ENCODE results near the gene ZNF638. TPM values are rescaled to one million over a fixed set of nuclear protein-coding genes. Genes with fewer than 3 reads are reported as not detected.

ZNF638 gene
- total RNA-seq, 2 donors from 2014 or later: 73.9 to 77.9 TPM

DNA sequence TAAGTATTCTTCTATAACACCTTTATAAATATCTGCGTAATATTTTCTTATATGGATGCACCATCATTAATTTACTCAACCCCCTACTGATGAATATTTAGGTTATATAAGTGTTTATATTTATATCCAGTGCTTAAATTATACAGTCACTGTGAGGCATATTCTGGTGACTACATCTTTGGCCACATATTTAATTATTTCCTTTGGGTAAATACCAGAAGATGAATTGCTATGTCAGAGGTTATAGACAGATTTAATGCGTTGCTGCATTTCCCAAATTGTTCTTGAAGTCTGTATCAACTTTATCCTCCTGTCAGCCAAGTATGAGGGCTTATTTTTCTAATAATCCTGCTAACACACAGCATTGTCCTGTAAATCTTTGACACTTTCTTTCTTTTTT lies 140.4 kb downstream of the ZNF638 start:
- H3K27ac ChIP-seq: no peak overlapping the region
- TF ChIP-seq, protein P1, sequence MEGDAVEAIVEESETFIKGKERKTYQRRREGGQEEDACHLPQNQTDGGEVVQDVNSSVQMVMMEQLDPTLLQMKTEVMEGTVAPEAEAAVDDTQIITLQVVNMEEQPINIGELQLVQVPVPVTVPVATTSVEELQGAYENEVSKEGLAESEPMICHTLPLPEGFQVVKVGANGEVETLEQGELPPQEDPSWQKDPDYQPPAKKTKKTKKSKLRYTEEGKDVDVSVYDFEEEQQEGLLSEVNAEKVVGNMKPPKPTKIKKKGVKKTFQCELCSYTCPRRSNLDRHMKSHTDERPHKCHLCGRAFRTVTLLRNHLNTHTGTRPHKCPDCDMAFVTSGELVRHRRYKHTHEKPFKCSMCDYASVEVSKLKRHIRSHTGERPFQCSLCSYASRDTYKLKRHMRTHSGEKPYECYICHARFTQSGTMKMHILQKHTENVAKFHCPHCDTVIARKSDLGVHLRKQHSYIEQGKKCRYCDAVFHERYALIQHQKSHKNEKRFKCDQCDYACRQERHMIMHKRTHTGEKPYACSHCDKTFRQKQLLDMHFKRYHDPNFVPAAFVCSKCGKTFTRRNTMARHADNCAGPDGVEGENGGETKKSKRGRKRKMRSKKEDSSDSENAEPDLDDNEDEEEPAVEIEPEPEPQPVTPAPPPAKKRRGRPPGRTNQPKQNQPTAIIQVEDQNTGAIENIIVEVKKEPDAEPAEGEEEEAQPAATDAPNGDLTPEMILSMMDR (IDR thresholded peaks at IDR 0.05): no peak

DNA sequence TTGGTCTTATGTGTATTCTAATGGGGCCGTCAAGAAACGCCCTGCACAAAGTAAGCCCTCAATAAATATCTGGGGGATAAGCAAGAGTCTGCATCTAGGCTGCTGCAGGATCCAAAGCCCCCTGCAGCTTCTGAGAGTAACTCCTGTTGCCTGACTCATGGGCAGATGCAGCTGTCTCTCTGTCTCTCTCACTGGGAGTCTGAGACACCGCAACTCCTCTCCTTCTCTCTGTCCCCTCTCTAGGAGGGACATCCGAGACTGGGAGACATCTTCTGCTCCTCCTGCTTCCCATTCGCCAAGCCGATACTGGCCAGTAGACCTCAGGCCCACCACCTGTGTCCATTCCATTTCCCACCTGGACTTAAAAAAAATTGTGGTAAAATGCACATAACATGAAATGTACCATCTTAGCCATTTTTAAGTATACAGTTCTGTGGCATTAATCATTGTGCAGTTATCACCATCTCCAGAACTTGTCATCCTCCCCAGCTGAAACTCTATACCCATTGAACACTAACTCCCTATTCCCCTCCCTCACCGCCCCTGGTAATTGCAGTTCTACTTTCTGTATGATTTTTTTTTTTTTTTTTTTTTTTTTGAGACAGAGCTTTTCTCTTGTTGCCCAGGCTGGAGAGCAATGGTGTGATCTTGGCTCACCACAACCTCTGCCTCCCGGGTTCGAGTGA lies 141.9 kb downstream of the ZNF638 start:
- Histone ChIP-seq H3K9me3 (no peaks in the 10 kb centered on the region), H3K4me1 (peaks cover 0 to 56% of the 10 kb centered on the region in 2 donors), H3K27ac (peak overlapping the region in 1 of 2 donors; percentile 35), H3K4me3 (no peak overlapping the region), H3K27me3 (no peaks in the 10 kb centered on the region), H3K36me3 (no peaks in the 10 kb centered on the region)
- TF ChIP-seq, protein P1 (IDR thresholded peaks at IDR 0.05): no peak
- DNase-seq (ENCODE audit: low spot score): no peak

More for the DNA sequence above, 140.4 kb downstream of the ZNF638 start:
- Histone ChIP-seq H3K9me3 (no peaks in the 10 kb centered on the region), H3K27me3 (no peaks in the 10 kb centered on the region), H3K4me1 (peaks cover 0 to 63% of the 10 kb centered on the region in 2 donors), H3K36me3 (no peaks in the 10 kb centered on the region), H3K4me3 (no peak overlapping the region)
- DNase-seq (ENCODE audit: low spot score): no peak

DNA sequence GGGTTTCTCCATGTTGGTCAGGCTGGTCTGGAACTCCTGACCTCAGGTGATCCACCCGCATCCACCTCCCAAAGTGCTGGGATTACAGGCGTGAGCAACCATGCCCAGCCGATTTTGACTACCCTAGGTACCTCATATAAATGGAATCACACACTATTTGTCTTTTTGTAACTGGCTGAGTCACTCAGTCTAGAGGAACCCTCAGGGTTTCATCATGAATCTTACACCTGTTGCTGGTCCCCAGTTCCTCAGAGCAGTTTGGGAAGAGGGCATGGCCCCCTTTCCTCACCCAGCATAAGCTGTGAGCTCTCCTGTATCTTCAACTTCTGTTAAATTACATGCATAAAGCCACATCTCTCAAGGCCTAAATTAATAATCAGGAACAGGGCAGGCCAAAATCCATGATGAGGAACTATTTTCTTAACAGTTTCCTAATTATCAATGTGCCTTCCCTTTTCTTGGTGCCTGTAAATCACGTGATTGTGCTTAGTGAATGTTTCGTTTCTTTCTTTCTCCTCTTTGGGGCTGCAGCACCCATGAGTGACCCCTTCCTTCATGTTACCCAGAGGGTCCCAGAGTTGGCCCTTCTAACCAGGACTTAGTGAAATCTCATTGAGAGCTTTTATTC lies 142.6 kb downstream of the ZNF638 start:
- TF ChIP-seq, protein P1 (IDR thresholded peaks at IDR 0.05): no peak
- H3K36me3 ChIP-seq: no peaks in the 10 kb centered on the region
- H3K4me3 ChIP-seq: no peak overlapping the region
- peaks cover 0 to 48% of the 10 kb centered on the region in 2 donors for H3K4me1 ChIP-seq
- no peaks in the 10 kb centered on the region for H3K9me3 ChIP-seq
- H3K27ac ChIP-seq: peak overlapping the region; percentile 35 to 39
- DNase-seq (ENCODE audit: low spot score): no peak
- H3K27me3 ChIP-seq: no peaks in the 10 kb centered on the region

DNA sequence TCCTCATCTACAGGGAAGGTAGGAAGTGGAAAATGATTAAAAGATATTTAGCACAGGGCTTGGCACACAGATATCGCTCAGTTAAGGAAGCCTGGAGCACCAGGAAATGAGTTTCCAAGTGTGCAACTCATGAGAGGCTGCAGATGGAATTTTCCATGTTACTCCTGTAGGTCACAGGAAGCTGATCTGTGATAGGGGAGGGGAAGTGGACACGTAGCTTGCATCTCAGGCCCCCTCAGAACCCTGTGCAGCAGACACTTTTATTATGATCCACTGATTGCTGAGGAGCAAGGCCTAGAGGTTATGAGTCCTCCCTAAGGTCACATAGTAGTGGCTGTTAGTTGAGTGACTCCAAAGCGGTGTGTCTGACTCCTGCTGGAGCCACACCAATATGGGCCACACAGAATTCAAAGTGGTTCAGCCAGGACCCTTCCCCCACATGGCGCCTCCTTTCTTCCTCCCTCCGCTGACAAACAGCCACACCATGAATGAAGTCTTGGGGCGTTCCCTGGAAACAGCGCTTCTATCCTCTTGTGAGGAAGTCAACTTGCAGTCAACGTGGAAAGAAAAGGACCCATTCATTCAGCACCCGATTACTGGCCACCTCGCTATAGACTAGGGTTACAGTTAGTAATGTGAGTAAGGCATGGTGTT lies 143.3 kb downstream of the ZNF638 start:
- Histone ChIP-seq H3K9me3 (no peaks in the 10 kb centered on the region), H3K27ac (peak overlapping the region; percentile 35 to 39), H3K4me3 (no peak overlapping the region), H3K36me3 (no peaks in the 10 kb centered on the region), H3K27me3 (no peaks in the 10 kb centered on the region), H3K4me1 (peaks cover 0 to 42% of the 10 kb centered on the region in 2 donors)
- DNase-seq (ENCODE audit: low spot score): no peak
- TF ChIP-seq, protein P1 (IDR thresholded peaks at IDR 0.05): no peak

DNA sequence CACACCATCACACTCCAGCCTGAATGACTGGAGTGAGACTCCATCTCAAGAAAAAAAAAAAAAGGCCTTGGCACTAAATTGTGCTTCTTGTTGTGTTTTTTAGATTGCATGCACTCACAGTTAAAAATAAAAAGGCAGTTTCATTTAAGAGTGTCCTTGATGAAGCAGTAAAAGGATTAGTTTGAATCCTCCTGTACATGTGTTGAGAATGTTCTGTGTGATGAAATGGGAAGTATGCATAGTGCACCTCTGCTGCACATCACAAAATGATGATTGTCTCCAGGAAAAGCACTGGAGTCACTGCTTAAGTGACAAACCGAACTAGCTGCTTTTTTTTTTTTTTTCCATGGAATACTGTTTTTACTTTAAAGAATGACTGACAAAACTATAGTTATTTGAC lies 144.9 kb downstream of the ZNF638 start:
- TF ChIP-seq, protein P1 (IDR thresholded peaks at IDR 0.05): no peak
- Histone ChIP-seq H3K36me3 (peaks cover 7% of the 10 kb centered on the region), H3K27me3 (no peaks in the 10 kb centered on the region), H3K4me1 (peaks cover 0 to 37% of the 10 kb centered on the region in 2 donors), H3K27ac (no peak overlapping the region), H3K9me3 (no peaks in the 10 kb centered on the region), H3K4me3 (no peak overlapping the region)
- DNase-seq (ENCODE audit: low spot score): no peak
